NCI-H2227 (cell line): ENCODE results near the gene DEPDC5.
"Not testable (repeated sequence)": the region's sequence is repeated elsewhere in the genome, so short reads cannot be mapped to it uniquely, and the experiment has no call there.

Source experiments
- DNase-seq: peaks from one replicate; lab custom pipeline; 2025; ENCODE audit not compliant: unreplicated experiment; lab: John Stamatoyannopoulos, UW

DEPDC5 gene

GRCh38 chr22:31813898-31814297, 60.1 kb downstream of the DEPDC5 start:
- not testable (repeated sequence) for DNase-seq

GRCh38 chr22:31814942-31815341, 61.1 kb downstream of the DEPDC5 start:
- DNase-seq, result no peak

- not testable (repeated sequence) for DNase-seq
These were observed 61.6 kb downstream of the DEPDC5 start for GRCh38 chr22:31815383-31815814.

- DNase-seq, result no peak
These were observed 62.9 kb downstream of the DEPDC5 start for GRCh38 chr22:31816750-31817149.

- DNase-seq, result no peak
These were observed 64.9 kb downstream of the DEPDC5 start for GRCh38 chr22:31818481-31819392.

- no peak for DNase-seq
These were observed 66.8 kb downstream of the DEPDC5 start for GRCh38 chr22:31820655-31821054.

- no peak for DNase-seq
These were observed 67.8 kb downstream of the DEPDC5 start for GRCh38 chr22:31821572-31821971.

GRCh38 chr22:31822523-31822922, 68.7 kb downstream of the DEPDC5 start:
- DNase-seq, result no peak

GRCh38 chr22:31825513-31825912, 71.7 kb downstream of the DEPDC5 start:
- no peak for DNase-seq

- DNase-seq, result no peak
These were observed 72.6 kb downstream of the DEPDC5 start for GRCh38 chr22:31826443-31826842.

- DNase-seq, result no peak
These were observed 74.9 kb downstream of the DEPDC5 start for GRCh38 chr22:31828739-31829138.

- DNase-seq, result no peak
These were observed 75.7 kb downstream of the DEPDC5 start for GRCh38 chr22:31829505-31829904.

- no peak for DNase-seq
These were observed 76.9 kb downstream of the DEPDC5 start for GRCh38 chr22:31830721-31831070.

GRCh38 chr22:31833930-31834329, 80.1 kb downstream of the DEPDC5 start:
- no peak for DNase-seq

GRCh38 chr22:31836010-31836409, 82.2 kb downstream of the DEPDC5 start:
- no peak for DNase-seq

GRCh38 chr22:31838917-31839316, 85.1 kb downstream of the DEPDC5 start:
- no peak for DNase-seq

- no peak for DNase-seq
These were observed 86.2 kb downstream of the DEPDC5 start for GRCh38 chr22:31839986-31840385.

- DNase-seq, result no peak
These were observed 86.8 kb downstream of the DEPDC5 start for GRCh38 chr22:31840585-31840984.

GRCh38 chr22:31841078-31841827, 87.4 kb downstream of the DEPDC5 start:
- DNase-seq, result no peak

- DNase-seq, result no peak
These were observed 89.7 kb downstream of the DEPDC5 start for GRCh38 chr22:31843526-31843925.

GRCh38 chr22:31844941-31845340, 91.1 kb downstream of the DEPDC5 start:
- DNase-seq, result no peak
